ENCODE measurements around the gene SLC25A39.

DNA sequence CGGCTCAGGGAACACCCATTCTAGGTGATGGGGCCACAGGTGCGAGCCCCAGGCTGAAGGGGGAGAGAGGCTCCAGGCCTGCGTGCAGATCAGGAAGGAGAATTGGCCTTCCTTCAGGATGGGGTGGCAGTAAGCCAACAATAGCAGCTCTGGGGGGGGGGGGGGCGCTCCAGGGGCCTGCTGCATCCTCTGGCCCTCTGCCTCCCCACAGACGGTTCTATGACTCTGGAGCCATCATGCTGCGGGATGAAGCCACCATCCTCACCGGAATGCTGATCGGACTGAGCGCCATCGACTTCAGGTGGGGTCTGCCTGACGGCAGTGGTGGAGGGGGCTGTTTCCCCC lies 10.1 kb downstream of the SLC25A39 start:
- TF ChIP-seq, protein P1, sequence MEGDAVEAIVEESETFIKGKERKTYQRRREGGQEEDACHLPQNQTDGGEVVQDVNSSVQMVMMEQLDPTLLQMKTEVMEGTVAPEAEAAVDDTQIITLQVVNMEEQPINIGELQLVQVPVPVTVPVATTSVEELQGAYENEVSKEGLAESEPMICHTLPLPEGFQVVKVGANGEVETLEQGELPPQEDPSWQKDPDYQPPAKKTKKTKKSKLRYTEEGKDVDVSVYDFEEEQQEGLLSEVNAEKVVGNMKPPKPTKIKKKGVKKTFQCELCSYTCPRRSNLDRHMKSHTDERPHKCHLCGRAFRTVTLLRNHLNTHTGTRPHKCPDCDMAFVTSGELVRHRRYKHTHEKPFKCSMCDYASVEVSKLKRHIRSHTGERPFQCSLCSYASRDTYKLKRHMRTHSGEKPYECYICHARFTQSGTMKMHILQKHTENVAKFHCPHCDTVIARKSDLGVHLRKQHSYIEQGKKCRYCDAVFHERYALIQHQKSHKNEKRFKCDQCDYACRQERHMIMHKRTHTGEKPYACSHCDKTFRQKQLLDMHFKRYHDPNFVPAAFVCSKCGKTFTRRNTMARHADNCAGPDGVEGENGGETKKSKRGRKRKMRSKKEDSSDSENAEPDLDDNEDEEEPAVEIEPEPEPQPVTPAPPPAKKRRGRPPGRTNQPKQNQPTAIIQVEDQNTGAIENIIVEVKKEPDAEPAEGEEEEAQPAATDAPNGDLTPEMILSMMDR (IDR thresholded peaks at IDR 0.05) = no peak
- no peak for TF ChIP-seq POLR2A (IDR thresholded peaks at IDR 0.05)
